Fibroblast of skin of right biceps (primary cell): ENCODE data around the gene BAIAP2.

Experiments used
- DNase-seq: peaks from one replicate; pipeline ENCODE4 v3.0.0-alpha.2; 2013

Gene BAIAP2

DNA sequence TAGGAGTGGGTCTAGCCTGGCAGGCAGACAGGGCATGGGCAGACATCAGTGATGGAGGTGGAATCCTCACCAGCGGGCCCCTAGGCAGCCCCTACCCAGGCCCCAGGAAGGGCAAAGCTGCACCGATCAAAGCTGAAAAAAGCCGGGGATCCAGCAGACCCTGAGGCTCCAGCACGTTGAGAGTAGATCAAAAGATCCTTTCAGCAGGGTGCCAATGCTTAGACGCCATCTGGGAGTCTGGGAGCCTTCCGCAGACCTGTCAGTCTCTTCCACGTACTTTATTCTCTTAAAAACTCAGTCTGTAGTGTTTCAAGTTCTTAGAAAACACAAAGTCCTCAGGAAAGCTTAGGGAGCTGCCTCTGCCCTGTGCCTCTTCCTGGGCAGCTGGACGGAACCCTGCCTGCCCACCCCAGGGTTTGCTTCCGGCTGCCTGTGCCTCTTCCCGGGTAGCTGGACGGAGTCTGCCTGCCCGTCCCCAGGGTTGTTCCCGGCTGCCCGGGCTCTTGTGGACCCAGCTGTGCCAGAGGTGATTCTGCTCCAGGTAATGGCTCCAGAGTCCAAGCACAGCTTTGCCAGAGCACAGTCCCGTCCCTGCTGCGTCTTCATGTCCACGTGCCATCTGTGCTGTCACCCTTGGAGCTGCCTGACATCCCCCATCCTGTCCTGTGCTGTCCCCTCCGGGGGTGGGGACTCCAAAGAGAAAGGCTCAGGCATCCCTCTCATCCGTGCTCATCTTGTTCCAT is 79.6 kb downstream of the BAIAP2 start:
- DNase-seq: no peak

DNA sequence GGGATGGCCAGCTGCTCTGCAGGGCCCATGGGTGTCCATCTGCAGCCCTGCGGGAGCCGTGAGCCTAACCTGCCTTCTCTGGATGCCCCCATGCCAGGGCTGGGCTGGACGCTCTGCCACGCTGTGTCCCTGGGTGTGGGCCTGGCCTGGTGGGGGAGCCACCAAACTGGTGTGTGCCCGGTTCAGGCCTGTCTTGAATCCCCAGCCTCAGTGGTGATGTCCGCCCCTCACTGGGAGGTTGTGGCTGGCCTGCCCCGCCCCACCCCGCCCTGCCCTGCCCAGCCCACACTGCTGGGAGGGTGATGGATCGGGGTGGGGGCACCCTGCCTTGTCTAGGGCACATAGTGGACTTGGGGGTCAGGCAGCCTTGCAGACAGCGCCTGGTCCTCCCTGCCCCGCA is 80.3 kb downstream of the BAIAP2 start:
- DNase-seq: no peak

DNA sequence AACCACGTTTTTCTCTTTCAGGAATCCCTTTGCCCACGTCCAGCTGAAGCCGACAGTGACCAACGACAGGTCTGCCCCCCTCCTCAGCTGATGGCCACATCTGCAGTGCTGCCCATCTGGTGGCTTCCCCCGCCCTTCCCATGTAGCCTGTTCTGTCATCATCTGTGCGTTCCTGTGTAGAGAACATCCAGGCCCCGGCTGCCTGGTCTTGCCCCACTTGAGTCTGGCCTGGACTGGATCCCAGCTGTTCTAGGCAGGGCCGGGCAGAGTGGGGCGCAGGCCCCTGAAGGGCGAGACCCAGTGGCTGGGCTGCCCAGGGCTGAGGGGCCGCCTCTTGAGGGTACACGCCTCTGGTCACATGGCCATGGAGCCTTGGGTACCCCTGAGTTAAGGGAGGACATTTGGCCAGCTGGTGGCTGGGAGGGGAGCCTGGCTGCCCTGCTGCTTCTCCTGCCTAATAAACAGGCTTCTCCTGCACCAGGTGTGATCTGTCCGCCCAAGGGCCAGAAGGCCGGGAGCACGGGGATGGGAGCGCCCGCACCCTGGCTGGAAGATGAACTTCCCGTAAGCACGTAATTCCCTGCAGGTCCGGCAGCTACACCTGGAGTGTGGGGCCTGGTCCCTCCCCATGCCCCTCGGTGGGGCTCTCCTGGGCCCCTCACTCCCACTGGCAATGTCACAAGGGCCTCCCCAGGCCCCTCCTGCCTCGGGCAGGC is 81.0 kb downstream of the BAIAP2 start:
- DNase-seq: no peak

DNA sequence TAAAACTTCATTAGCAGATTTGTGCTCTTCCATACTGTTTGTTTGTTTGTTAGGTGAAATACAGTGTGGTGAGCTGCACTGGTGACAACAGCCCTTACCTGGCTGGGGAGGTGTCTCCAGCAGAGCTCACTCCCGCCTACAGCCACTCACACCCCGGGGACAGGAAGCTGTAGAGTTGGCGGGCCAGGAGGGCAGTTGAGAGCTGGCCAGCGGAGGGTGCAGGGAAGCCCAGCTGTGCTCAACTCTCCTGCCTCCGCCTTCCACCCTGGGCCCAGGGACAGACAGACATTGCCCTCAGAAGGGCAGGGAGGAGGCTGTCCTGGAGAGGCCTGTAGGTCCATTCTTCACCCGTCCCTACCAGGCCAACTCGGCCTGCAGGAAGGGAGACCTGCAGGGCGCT is 81.8 kb downstream of the BAIAP2 start:
- no peak for DNase-seq

DNA sequence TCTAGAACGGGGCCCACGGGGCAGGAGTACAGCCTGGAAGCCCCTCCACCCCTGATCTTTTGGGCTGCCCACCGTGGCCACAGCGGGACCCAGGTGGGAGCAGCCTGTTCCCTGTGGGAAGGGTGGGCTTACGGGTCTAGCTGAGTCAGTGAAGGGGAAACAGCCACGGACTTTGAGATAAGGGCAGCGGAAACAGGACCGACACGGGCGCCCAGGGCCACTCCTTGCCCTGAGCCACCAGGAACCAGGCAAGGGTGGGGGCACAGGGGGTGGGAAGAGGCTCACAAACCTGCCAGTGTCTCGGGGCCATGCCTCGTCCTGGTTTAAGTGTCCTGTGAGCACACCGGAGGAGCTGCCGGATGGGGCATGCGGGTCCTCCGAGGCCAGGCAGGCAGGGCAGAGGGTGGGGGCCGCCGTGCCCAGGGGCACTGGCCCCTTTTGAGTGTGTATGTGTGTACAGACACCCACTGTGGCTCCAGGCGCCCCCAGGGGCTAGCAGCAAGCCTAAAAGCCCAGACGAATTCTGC is 82.8 kb downstream of the BAIAP2 start:
- DNase-seq: no peak

DNA sequence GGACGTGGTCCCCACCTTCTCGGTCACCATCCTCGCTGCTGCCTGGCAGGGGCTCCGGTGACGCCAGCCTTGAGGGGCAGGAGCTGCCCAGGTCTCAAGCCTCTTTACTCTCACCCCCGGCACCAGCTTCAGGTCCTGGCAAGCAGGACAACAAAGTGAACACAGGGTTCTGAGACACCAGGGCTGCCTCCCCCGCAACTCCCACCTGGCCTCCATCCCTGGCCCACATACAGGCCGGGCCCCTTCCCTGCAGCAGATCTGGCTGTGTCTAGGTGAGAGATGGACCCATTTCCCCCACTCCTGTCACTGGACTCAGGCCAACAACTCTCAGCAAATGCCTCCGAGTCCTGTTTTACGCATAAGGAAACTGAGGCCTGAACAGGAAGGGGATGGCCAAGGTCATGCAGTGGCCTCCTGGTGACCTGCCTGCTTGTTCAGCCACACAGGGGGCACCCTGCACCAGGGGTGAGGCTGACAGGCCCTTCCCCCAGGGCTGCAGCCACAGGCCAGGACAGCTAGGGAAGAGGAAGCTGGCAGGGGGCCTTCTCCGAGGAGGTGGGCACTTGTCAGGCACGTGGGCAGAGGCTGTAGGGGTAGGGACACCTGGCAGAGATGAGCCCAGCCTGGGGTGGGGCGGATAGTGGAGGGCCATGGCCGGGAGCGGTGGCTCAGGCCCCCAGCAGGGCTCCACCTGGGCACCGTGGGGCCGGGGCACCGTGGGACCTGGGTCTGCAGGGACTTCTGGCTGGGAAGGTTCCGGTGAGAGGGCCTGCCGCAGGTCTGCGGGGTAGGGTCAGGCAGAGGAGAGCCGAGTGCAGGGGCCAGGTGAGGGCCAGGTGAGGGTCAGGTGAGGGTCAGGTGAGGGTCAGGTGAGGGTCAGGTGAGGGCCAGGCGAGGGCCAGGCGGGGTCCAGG is 83.6 kb downstream of the BAIAP2 start:
- no peak for DNase-seq

DNA sequence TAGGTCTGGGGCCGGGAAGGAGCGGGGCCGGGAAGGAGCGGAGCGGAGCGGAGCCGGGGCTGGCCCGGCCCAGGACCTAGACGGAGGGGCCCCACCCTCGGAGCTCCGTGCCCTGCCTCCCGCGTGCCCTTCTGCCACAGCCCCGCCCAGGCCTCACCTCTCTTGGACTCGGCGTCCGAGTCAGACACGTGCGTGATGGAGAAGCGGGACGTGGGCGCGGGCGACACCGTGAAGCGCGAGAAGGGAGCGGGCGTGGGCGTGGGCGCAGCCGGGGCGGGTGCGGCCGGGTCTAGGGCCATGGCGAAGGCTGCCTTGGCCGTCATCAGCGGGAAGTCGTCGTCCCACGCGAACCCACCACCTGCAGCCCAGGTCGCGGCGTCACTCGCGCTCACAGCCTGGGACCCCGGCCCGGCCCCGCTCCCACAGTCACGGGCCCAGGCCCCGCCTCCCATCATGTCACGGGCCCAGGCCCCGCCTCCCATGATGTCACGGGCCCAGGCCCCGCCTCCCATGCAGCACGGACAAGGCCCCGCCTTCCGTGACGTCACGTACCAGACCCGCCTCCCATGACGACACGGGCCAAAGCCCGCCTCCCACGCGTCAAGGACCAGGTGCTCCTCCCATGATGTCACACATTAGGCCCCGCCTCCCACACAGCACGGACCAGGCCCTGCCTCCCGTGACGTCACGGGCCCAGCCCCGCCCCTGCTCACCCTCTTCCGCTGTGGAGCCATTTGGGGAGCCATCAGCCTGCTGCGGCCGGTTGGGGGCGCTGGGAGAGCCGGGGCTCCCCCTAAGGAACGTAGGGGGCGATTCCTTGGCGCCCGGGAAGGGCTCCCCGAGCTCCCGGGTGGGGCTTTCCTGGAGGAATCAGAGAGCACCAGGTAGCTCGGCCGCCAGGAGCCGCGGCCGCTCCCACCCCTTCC is 84.5 kb downstream of the BAIAP2 start:
- DNase-seq: peak; percentile 90

DNA sequence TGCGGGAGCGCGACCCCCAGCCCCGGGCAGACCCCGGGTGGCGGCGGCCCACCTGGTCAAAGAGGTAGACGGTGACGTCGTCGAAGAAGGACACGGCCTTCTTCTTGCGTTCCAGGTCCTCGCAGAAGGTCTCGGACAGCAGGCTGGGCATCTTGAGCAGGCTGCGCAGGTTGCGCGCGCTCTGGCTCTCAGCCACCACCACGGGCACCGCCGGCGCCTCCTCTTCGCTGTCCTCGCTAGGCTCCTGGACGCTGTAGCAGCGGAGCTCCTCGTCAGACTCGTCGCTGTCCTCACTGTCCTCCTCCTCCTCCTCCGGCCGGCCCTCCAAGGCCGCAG is 85.2 kb downstream of the BAIAP2 start:
- no peak for DNase-seq

DNA sequence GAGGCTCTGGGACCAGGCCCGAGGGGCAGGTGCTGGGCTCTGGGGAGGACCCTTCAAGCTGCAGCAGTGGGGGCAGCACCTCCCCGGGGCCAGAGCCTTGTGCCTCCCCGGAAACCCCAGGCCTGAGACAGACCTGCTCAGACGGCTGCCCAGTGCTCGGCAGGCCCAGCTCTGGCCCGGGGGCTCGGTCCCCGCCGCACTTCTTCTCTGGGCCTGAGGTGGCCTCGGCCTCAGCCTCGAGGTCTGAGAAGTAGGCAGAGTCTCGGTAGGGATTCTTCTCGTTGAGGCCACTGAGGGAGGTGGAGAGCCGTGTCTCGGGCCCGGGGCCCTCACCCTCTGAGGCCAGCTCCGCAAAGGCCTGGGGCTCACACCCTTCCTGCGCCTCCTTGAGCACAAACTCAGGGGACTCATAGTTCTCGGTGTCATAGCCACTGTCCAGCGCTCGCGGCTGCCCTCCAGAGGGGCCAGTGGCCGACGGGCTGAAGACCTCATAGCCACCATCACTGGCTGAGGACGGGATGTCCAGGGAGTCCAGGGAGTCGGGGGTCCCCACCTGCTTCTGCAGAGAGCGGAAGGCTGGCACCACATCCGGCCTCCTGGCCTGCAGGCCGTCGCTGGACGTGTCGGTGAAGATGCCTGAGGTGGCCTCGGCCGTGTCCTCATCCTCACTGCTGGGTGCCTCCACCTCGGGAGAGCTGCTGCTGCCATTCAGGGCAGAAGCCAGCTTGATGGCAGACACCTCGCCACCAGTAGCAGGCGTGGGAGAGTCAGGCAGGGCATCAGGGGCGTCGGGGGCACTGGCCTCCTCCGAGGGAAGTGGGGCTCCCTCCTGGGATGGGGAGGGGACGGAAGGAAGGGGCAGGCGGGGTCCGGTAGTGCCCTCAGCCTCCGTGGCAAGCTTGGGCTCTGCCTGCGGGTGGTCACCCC is 86.0 kb downstream of the BAIAP2 start:
- DNase-seq: no peak

DNA sequence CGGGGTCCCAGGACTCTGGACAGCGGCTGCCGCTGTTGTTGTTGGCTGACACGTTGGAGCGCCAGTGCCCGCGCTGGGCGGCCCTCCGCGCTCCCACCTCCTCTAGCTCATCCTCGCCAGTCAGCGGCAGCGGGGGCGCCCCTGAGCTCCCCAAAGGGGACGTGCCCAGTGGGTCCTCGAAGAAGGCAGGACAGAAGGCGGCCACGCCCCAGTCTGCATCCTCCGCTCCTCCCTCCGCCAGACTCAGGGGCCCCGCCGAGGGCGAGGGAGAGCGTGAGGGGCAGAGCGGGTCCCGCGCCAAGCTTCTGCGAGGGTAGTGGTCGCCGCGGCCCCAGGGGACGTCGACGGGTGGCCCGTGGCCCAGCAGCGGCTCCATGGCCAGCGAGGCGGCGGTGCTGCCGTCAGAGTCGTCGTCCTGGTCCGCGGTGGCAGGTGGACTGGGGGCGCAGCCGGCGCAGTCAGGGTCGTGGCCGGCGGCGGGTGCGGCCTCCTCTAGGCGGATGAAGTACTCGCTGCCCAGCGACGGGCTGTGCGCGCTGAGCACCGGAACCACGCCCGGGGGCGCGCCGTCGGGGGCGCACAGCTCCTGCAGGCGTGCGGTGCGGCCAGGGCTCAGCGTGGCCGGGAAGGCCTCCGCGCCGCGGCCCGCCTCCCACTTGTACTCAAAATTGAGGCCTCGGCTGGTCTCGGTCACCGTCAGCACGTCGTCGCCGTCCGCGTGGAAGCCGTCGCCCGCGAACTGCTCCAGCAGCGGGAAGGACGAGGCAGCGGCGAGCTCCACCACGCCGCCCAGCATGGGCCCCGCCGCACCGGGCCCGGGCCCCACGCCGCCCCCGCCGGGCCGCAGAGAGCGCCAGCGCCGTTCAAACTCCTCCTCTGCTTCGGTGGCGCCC is 87.1 kb downstream of the BAIAP2 start:
- DNase-seq: no peak

DNA sequence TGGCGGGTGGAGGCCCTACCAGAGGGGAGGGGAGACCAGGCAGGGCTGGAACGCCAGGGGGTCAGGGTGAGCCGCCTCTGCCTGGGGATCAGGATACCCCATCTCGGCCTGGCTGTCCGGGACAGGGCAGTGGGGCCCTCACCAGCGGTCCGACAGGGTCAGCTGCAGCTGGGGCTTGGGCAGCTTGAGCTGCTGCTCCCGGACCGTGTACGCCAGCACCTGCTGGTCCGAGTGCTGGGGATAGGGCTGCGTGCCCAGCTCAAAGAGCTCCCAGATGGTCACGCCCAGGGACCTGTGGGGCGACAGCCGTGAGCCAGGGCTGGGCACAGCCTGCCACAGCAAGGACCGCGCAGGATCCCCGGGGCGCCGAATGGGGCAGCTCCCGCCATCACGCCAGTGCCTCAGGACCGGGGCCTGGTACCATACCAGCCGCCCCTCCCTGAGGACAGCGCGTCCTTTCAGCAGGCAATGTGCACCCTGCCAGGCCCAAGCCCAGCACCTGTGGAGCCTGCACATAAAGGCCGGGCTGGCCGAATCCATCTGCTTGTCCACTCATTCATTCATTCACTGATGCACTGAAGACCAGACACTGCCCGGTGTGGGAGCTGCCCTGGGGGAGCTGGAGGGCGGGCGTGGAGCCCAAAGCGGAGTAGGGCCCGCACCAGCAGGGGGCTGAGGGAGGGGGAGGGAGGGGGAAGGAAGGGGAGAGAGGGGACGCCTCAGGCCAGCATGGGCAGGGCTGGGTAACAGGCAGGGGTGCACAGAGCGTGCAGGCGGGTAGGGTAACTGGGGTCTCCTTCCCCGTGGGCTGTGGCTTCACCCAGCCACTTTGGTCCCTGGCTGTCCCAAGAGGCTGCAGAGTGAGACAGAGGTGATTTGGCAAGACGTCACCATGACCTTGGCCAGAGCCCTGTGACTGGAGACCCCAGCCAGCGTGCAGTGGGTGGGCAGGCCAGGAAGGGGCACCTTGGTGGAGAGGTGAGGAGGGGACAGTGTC is 88.4 kb downstream of the BAIAP2 start:
- DNase-seq: no peak

DNA sequence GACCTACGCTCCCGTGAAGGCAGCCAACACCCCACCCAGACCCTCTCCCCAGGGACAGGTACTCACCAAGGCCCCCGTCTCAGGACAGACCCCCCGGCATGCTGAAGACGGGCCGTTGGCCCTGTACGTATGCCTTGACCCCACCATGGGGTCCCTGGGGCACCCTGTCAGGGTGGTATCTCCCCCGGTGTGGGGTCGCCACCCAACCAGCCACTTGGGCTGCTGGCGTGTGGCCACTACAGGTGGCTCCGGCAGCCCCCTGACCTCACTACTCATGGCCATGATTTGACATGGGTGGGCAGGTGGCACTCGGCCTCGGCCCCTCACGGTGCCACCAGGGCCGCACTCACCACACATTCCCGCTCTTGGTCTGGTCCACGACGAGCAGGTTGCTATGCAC is 89.4 kb downstream of the BAIAP2 start:
- no peak for DNase-seq

DNA sequence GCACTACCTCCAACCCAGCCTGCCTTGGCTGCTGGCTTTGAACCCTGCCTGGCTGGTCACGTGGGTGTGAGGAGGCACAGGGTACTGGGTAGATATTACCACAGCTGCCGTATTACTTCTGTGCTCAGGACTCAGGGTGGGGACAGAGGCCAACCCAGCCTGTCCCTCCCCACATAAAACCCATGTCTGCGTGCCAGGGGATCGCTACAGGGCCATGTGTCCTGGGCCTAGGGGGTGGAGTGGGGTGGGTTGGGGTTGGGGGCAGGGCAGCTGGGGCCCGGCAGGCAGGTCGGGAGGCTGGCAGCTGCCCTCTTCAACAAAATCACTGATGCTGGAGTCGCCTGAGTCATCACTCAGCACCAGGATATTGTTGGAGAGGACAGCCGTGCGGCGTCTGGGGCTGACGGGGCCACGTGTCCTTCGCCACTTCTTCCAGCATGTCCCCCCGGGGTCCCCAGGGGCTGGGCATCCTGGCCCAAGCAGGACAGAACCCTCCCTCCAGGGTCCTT is 90.7 kb downstream of the BAIAP2 start:
- DNase-seq: no peak

DNA sequence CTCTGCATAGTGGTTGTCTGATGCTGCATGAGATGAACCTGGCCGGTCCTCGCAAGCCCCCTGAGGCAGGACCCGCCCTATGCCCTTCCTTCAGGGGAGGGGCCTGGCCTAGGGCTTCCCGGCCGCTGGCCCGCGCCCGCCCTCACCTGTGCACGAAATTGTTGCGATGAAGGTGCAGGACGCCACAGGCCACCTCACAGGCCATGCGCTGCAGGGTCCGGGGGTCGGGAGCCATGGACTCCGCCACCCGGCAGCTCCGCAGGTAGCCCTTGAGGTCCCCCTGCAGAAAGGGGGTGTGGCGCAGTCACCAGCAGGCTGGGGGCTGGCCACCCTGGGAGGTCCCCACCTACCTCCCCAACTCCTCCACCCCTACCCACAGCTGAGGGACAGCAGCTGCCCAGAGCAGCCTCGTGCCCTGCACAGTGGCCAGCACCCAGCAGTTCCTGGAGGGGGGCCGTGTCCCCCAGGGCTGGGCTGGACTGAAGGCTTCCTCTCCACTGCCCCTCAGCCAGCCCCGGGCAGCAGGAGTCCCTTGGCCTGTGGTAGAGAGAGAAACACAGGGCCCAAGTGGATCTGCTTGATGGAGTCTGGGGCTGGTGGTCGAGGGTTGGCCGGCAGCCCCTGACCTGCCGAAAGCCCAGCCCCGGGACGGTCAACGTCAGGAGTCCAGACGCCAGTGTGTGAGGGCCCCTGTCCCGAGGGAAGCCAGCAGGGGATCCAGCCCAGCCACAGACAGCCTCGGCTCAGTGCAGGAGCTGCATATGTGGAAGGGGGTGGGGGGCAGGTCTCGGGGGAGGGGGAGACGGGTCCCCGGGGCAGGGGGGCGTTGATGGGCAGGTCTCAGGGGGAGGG is 91.6 kb downstream of the BAIAP2 start:
- DNase-seq: no peak

DNA sequence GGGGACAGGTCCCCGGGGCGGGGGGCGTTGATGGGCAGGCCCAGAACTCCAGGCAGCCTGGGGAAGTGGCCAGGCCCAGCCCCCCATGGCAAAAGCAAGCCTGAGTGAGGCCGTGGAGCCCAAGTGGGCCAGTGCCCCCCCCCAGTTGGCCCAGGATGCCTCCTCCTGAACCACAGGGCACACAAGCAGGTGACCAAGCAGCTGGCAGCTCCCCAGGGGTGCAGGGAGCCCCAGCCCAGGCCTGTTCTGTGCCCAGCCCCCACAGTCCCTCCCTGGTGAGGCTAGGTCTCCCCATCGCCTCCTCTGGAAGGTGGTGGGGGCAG is 92.1 kb downstream of the BAIAP2 start:
- DNase-seq: no peak

DNA sequence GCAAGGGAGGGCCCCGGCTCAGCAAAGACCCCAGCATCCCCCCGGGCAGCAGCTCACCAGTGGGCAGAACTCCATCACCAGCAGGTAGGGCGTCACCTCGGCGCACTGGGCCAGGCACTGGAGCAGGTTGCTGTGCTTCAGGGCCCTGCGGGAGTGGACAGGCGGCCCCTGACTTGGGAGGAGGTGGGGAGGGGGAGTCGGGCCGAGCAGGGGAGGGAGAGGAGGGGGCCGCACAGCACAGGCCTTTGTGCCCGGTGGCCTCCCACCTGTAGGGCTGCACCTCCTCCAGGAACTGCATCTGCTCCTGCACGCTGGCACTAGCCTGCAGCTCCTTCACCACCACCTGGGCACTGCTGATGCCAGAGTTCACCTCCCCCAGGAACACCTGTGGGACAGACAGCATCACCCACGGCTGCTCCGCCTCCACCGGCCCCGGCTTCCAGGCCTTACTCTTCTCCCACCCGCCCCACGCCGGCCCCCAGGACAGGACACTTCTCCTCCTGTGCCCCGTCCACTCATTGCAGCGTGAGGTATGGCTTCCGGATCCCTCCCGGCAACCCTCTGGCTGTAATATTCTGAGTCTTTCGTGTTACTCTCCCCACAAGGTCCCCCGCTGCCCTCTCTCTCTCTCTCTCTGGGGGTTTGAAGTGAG is 92.7 kb downstream of the BAIAP2 start:
- no peak for DNase-seq

DNA sequence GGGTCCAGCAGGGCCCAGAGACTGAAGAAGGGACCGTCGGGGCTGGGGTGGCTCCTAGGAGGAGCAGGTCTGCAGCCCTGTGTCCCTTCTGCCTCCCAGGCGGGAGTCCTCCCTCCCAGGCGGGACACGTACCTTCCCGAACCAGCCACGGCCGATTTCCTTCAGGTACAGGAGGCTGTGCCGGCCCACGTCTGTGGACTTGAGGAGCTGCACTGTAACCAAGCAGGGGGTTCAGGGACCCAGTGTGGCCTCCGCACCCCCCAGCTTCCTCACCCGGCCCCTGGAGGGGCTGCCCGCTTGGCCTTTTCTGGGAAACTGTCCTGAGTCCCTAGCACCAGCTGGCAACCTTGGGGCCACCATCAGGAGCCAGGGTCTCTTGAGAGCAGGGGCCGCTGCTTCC is 93.4 kb downstream of the BAIAP2 start:
- no peak for DNase-seq
